Anterior cingulate cortex (tissue), 58 donors: ENCODE measurements around the gene WDR4.
"Not testable (repeated sequence)": the region's sequence is repeated elsewhere in the genome, so short reads cannot be mapped to it uniquely, and the experiment has no call there.

ENCODE experiments used
- DNase-seq, 58 donors: peaks; one replicate each; lab custom pipeline; 2025; lab: John Stamatoyannopoulos, UW

WDR4 gene

DNA sequence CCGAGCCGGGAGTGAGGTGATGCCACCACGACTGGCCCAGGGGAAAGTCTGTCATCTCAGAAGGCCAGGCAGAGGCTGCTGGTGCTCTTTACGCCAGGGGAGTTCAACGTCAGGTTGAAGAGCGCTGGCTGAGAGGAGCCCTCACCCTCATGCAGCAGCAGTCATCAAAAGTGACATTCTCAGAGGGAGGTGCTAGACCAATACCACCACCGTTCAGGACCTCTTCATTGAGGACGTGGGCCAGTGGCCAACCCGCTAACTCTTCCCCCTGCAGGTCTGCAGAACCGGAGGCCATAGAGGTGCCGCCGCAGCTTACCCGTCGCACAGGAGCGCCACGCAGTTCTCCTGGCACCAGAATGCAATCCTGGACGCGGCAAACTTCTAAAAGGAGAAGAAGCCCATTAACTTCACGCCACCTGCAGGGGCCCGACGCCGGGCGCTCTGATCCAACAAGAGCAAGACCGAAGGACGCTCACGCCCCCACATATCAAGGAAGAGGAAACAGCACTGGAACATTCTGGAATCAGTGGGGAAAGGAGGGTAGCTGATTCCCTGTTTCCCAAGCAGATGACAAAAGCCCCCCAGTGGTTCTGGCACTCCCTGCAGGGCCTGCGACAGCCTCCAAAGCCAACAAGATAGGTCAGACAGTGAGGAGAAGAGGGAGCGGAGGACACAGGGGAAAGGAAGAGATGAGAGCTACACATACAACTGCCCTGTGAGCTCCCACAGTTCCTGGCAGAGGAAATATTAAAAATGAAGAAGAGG, 24.9 kb downstream of the WDR4 start:
- no peak for DNase-seq

DNA sequence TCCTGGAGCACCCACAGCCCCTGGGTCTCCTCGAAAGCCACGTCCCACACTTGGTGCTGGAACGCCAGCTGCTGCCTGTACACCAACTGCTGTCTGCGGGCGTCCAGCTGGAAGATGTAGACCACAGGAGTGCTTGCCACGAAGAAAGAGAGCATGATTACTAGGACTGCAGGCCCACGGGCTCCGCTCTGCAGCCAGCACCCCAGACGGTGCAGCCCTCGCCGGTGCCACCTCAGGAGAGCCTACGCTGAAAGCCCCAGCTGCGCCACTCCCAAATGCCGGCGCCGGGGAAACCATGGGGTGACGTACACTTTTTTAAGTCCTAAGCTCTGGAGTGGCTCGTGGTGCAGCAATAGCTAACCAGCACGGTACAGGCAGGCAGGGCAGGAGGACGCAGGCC, 25.7 kb downstream of the WDR4 start:
- no peak for DNase-seq

DNA sequence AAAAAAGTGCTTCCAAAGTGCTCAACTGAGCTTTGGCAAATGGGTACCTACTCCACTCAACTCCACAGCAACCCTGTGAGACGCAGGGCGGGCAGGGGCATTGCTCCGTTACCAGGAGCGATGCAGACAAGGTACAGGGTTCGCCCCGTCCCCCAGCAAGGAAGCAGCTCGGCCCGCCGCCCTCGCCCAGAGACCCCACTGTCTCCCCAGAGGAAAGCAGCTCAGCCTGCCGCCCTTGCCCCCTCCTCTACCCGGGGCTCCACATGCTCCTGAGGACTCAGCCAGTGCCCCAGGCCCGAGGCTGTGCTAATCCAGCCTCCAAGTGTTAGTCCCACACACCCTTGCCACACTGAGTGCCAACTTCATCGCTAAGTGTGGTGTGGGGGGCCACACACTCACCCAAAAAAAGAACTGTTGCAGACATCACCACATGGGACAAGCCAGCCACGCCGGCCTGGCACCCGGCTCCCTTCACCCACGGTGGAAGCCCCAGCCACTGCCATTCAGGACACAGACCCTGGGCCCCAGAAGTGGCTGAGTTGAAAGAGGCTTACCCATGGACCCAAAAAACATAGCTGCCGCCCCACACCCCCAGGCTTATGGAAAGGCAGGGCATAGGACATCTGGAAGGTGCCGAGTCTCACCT, 26.3 kb downstream of the WDR4 start:
- DNase-seq: no peak

DNA sequence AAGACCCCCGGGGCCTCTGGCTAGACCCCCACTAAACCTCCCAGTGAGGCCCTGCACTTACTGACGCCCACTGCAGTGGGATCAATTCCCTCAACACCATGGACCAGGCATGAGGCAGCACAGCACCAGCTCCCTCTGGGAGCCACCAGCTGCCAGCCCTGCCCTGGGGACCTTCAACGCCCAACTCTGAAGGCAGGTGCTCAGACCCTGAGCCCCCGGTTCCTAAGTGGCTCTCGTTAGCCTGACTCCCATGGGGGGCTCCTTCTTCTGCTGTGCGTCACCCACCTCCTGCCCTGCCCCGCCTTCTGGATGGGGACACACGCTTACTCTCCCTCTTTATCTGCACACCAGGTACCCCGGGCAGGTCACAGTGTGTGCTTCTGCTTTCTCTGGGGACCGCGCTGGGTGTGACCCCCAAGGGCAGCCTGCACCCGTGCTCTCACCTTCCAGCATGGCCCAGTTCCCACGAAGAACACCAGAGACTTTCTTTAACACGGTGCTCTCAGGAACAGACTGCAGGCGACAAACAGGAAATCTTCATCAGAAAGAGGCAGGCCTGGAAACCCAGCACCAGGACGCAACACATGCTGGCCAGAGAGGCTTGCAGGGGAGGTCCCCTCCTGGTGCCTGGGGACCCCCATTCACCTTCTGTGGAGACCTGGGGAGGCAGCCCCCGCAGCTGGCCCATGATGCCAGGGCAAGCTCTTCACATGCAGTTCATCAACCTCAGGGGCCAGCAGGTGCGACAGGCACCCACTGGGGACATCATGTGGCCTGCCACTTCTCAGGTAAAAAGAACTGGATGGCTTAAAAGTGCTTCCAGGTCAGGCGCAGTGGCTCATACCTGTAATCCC, 27.3 kb downstream of the WDR4 start:
- no peak for DNase-seq

DNA sequence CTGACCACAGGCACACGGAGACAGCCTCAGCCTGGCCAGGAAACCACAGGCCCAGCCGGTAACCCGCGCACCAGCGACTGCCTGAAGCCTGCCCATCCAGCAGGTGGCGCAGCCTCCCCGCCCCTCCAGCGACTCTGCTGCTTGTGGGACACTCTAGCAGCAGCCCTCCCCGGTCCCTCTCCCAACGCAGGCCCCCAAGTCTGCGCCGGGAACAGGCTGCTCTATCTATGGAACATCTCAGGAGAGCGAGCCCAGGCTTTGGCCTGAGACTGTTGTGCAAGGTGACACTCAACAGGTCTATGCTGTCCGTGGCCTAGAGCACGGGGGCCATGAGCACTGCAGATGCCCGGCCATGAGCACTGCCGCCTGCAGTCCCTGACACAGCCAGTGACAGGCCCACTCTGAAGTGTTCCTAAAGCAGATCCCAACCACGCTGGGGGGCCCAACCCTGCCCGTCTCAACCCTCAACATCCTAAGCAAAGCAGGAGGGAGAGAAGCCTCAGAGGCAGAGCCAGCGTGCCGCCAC, 28.4 kb downstream of the WDR4 start:
- no peak for DNase-seq

DNA sequence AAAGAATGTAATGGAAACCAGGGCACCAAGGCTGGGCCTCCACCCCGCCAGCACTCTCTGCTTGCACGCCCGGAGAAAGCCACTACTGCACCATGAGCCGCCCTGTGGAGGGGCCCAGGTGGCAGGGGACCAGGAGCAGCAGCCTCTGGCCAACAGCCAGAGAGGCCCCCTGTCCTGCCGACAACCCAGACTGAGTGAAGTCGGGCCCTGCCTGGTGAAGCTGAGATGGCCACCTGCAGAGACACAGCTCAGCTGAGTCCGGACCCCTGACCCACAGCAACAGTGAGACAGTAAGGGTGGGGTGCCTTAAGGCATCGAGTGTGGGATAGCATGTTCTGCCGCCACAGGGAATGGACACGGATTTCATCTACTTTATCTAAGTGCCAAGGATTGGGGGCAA, 28.9 kb downstream of the WDR4 start:
- no peak for DNase-seq

DNA sequence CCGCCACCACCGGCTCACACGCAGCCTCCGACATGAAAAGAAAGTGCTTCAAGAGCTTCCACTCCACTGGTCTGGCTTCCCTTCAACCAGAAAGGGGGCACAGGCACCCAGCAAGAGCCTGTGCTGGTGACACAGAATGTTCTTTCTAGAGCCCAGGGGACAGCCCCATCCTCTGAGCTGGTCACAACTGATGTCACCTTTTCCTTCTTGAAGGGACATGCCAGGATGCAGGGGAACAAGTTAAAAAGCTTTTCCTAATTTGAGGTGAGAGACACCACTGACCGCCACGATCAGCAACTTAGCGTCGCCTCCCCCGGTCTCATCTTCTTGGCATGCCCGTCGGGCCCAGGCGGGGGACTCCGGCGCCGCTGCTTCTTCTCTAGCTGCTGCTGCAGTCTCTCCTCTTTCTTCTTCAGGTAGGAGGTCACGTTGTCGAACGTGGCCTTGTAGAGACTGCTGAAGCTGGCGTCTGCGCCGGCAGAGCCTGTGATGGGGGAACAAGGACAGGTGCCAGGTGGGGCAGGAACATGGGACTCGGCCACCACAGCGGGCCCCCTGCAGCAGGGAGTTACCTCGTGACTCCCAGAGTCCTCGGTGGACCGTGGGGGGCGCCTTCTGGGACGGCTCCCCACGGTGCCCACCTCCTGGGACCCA, 29.5 kb downstream of the WDR4 start:
- no peak for DNase-seq

DNA sequence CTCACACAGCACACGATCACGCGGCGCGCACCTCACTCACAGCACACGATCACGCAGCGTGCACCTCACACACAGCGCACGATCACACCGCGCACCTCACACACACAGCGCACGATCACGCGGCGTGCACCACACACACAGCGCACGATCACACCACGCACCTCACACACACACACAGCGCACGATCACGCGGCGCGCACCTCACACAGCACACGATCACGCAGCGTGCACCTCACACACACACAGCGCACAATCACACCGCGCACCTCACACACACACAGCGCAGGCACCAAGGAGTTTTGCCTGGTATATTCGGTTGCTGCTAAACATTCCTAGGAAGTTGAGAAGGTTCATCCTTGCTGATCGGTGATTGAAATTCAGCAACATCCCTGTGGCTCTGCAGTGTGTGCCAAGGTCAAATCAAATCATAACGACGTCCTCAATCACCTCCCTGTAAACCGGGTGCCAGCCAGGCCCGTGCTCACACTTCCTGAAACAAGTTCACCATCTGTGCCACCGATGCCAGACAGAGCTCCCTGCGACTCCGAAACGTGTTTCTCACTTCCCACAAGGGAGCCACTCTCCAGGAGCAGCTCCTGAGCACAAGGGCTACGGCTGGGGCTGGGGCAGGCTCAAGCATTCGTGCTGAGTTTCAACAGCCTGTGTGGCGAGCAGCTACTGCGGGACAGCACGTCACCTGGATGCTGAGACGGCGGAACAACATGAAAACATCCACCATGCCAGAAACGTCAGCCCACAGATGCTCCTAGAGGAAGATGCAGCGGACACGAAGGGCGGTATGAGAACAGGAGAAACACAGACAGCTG, 30.2 kb downstream of the WDR4 start:
- DNase-seq: no peak

DNA sequence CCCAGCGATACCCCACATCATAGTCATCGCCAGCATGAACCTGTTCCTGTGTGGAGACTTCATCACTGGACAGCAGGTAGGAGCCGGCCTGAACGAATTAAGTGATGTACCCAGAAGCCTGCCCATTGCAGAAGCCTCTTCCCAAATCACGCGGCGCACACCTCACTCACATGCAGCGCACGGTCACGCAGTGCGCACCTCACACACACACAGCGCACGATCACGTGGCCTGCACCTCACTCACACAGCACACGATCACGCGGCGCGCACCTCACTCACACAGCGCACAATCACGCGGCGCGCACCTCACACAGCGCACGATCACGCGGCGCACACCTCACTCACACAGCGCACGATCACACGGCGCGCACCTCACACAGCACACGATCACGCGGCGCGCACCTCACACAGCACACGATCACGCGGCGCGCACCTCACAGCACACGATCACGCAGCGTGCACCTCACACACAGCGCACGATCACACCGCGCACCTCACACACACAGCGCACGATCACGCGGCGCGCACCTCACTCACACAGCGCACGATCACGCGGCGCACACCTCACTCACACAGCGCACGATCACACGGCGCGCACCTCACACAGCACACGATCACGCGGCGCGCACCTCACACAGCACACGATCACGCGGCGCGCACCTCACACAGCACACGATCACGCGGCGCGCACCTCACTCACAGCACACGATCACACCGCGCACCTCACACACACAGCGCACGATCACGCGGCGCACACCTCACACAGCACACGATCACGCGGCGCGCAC, 31.0 kb downstream of the WDR4 start:
- DNase-seq: not testable (repeated sequence)

DNA sequence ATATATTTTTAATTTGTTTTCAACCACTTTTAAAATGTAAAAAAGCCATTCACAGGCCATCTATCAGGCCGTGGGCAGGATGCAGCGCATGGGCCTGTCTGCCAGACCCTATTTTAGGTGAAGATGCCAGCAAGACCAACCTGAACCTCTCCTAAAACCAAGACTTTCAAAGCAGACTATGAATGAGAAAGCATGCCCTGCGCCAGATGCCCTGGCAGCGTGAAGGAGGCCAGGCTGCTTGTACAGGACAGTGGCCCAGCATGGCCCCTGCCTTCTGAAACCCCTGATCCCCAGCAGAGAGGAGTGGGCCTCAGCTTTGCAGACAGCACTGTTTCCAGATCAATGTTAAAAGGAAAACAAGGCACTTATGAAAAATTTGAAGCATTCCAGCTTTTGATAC, 31.6 kb downstream of the WDR4 start:
- DNase-seq: no peak

DNA sequence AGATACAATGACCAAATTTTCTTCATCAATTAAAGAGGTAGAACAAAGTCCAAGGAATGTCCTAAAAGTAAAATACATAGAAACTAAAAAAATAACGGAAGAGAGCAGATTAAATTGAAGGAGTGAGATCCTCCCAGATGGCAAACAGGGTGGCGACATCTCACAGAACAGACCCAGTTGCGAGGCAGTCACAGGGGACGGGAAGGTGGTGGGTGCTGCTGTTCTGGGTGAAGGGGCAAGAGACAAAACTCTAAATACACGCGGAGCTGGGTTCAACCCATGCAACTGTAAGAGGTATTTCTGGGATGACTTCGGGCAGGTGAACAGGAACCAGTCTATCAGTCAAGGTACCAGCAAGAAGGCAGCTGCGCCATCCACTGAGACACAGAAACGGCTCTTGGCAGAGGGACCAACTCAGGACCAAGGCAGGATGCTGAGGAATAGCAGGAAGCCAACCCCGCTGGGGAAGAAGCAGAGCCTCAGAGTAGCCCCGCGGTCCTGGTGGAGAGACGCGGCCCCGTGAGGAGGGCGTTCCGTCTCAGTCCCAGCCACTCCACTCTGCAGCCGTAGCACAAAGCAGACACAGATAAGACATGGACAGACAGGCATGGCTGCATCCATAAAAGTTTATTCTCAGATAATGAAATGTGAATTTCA, 32.2 kb downstream of the WDR4 start:
- DNase-seq: no peak

DNA sequence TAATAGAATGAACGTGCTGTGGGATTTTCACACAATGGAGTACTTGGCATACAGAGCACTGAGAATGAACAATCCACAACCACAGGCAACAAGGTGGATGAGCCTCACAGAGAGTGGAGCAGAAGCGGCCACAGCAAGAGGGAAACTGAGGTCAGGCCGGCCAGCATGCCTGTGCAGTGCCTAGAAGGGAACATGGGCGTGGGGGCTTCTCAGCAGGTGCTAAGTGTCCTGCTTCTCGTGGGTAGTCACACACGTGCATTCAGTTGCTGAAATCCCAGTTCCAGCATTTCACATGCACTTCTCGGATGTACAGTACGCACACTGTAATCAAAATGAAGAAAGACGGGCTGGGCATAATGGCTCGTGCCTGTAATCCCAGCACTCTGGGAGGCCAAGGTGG, 33.1 kb downstream of the WDR4 start:
- no peak for DNase-seq

DNA sequence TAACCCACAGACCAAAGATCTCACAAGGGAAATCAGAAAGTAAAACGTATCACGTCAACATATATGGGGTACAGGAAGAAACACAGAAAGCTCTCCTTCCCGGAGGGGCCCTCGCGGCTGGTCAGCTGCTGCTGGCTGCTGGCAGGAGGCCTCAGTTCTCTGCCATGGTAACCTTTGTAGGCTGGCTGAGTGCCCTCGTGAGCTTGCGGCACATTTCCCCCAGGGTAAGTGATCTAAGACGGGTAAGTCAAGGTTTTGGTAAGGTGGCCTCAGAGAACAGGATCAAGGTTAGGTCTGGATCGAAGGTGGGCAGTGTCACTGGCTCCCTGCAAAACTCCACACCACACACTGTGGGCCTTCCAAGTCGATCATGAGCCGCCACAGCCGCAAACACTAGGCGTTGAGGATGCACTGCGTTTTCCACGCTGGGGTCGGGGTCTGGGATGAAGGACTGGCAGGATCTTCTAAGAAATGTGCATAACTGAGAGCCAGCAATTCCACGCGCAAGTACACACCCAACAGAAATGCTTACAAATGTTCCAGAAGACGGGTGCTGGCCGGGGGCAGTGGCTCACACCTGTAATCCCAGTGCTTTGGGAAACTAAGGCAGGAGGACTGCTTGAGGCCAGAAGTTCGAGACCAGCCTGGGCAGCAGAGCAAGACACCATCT, 33.9 kb downstream of the WDR4 start:
- DNase-seq: peak in 39 of 58 donors; percentile 7 to 74 (median 41)

DNA sequence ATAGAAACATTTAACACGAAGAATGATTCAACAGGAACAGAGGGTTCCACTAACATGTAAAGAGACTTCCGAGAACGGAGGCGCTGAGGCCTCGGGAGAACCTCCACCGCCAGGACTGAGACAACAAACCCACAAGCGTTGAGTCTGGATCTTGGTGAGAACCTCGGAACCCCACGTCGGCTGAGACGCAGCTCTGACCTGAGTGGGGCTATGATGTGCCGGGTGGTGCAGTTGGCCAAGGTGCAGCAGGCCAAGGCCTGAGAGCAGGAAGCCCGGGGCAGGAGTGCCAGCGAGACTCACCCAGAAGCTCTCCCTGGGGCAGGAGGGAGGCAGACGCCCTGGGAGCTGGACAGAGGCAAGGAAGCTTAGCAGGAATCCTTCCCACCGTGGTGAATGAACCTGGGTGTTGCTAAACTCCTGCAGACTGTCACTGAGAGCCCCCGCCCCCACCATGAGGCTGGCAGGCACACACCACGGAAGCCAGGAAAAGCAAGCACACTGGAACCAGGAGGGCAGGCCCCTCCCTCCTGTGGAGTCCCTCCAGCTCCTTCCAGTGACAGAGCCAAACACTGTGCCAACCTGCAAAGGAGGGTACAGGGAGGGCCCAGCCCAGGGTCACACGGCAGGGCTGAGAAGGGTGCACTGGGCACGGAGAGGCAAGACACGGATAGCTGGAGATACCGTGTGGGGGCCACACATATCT, 34.8 kb downstream of the WDR4 start:
- peak in 38 of 58 donors; percentile 10 to 77 (median 42) for DNase-seq

DNA sequence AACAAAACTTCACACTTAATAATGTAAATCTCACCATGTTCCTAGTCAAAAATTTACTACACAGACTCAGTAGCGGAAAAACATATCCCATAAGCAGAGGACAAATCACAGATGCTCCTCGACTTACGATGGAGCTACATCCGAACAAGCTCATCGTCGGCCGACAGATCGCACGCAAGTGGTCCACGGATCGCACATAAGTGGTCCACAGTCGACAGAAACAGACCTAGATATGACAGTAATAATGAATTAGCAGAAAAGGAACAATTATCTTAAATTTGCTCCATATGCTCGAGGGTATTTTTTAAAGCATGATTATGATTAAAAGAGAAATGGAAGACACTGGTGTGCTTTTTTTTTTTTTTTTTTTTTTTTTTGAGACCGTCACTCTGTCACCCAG, 36.3 kb downstream of the WDR4 start:
- DNase-seq: no peak

DNA sequence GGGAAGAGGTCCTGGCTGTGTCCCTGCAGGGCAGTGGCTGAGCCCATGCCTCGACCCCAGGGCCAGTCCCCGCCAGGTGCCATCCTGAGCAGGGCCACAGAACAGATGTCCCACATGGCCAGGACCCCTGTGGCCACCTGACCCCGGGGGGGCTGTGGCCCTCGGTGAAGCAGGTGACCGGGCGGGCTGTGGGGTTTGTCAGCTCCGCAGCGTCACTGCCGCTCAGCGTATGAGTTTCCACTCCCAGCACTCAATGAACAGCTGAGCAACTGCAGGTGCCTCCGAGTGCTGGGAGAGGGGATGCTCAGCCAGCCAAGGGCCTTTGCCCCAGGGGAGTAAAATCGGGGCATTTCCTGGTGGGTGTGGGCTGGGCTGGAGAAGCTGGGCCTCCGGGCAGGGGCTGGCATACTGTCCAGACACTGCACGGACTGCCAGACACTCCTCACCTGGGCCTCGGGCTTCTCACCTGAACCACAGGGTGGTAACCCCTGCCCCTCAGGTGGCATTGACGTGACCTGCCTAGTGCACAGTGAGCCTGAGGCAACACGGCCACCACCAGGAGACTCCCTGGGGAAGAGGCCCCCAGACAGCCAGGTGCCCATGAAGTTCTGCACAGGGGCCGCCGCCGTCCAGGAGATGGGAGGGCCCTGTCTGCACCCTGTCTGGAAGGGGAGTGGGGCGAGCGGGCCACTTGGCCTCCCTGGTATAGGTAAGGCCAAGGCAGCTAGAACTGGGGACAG, 37.3 kb downstream of the WDR4 start:
- DNase-seq: not testable (repeated sequence)
